Measurements from ENCODE around the gene DOCK9.
A peak's percentile ranks its signal among the peaks of the same experiment; 100 is the strongest.
"Not testable (repeated sequence)": the region's sequence is repeated elsewhere in the genome, so short reads cannot be mapped to it uniquely, and the experiment has no call there.

Gene DOCK9

DNA sequence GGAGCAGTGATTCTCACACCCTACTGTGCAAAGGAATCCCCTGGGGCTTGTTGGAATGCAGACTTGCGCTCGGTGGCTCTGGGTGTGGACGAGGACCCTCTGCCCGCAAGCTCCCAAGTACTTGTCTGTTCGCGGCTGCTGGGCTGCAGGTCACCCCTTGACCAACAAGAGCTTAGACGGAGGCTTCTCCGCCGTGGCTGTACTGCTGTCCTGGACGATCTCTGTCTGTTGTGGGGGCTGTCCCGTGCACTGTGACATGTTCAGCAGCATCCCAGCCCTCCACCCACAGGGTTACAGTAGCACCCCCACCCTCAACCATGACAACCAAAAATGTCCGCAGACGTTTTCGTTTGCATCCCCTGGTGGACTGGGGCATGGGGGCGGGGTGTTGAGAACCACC, 202.5 kb downstream of the DOCK9 start:
- no peak for DNase-seq (ENCODE audit: low read depth in 2 of 2)

DNA sequence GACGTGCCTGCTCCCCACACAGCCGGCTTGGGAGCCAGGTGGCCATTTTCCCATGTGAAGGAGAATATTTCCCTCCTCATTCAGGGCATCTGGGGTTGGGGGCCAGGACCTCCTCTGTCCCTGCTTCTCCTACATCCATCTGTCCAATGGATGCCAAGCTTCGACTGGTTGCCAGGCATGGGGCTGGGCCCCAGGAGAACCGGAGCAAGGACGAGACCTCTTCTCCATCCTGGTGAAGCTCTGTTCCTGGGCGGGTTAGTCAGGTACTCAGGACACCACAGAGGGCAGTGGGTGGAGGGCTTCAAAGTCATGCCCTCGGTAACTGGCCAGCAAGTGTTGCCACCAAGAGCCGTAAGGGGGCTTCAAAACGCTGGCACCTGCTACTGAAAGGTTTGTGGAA, 203.1 kb downstream of the DOCK9 start:
- no peak for DNase-seq (ENCODE audit: low read depth in 2 of 2)

DNA sequence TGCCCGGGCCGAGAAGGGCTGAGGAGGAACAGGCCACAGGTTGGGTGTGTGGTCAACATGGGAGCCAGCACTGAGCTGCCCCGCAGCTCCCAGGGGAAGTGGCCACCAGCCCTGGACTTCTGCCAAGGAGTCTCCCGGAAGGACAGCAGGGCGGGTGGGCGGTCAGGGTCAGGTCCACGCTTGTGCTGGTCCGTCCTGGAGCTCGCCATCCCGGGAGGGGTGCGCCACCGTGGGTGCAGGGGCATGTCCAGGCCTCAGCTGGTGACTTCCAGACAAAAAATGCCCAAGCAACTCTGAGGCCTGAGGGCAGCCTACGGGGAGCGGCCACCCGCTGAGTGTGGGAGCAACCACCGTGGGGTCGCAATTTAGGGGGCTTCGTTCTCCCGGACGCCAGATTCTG, 203.9 kb downstream of the DOCK9 start:
- no peak for DNase-seq (ENCODE audit: low read depth in 2 of 2)

DNA sequence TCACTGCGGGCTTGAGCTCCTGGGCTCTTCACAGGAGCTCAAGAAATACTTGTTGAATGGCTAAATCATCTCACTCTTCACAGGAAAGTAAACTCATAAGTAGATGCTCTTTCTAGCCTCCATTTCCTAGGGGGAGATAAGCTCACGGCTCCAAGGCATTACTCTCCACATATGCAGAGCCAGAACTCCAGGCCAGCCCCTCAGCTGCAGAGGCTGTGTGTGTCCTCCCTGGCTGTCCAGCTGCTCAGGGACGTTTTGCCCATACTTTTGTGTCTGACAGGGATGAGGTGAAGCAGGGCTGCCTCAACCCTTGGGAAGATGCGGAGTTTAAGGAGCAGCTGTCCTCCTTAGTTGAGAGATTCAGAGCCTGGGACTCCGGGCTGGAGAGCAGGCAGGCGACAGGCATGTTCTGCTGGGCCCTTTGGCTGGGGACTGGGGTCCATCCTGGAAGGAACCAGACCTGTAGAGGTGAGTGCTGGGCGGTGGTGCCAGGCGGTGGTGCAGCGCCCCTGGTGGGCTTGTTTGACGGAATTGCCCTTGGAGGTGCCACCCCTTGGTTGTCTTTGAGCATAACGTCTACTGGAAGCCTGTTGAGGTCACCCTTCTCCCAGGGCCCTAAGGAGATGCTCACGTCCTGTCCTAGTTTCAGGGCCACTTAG, 204.9 kb downstream of the DOCK9 start:
- DNase-seq (ENCODE audit: low read depth in 2 of 2) = no peak

DNA sequence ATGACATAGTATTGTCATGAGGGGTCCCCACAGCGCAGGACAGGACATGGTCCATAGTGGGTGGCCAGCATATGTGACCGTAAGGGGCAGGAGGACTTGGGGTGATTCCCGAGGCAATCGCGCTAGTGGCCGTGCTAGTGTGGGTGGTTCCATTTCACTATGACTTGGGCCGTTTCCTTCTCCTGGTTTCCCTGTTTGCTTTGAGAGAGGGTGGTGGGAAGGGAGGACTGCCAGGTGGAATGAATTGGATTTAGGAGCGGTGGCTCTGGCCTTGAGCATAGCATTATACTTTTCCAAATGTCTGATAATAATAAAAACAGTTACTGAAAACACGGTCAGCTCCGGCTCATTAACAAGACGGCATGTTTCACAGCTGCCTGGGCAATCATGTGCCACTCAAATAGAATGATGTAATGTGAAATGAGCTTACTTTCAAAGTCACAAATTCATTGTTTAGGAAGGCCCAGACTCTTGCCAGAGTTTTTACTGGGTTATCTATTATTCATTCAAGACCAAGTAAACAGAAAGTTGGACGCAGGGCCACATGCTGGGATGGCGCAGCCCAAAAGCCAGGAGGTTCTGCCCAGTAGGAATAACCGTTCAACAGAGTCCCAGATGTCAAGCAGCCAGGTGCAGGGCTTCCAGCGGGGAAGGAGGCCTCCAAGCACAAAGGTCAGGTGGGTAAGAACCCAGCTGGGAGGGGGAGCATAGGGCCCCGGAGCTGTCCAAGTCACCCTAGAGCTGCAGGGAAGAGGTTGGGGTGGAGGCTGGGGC, 205.8 kb downstream of the DOCK9 start:
- no peak for DNase-seq (ENCODE audit: low read depth in 2 of 2)

DNA sequence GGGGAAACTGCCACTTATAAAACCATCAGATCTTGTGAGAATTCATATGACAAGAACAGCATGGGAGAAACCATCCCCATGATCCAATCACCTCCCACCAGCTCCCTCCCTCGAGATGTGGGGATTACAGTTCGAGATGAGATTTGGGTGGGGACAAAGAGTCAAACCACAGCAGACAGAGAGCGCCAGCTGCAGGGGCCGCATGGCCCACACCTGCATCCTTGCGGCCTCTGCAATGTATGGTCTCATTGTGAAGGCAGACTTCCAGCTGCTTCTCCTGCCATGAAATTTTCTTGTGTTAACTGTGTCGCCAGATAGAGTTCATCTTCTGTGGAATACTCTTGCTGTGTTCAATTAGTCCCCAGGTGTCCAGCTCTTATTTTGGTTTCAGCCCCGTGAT, 208.1 kb downstream of the DOCK9 start:
- no peak for DNase-seq (ENCODE audit: low read depth in 2 of 2)

DNA sequence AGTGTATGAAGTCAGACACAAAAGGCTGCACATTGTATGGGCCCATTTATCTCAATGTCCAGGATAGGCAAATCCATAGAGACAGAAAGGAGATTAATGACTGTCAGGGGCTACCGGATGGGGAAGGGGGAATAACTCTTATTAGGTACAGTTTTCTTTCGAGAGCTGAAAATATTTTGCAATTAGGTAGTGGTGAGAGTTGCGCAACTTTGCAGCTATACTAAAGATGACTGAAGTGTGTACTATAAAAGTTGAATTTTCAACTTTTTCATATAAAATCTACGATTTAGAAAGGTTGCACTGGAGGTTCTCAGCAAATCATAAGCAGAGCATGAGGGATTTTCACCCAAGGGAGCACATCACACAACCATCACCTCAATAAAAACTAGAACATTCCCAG, 209.3 kb downstream of the DOCK9 start:
- DNase-seq (ENCODE audit: low read depth in 2 of 2) = no peak

DNA sequence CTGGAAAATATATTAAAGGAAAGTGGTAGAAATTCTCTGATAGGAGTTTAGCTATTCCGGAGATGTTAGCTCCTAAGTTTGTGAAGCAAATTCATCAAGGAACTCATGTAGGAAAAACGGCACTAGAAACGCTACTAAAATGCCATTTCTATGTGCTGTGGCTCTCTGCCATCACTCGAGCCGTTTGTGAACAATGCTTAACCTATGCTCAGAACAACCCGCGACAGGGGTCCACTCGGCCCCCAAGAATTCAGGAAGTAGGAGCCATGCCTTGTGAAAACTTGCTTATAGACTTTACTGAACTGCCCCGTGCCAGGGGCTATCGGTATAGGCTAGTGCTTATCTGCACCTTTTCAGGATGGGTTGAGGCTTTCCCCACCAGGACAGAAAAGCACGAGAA, 211.2 kb downstream of the DOCK9 start:
- no peak for DNase-seq (ENCODE audit: low read depth in 2 of 2)

DNA sequence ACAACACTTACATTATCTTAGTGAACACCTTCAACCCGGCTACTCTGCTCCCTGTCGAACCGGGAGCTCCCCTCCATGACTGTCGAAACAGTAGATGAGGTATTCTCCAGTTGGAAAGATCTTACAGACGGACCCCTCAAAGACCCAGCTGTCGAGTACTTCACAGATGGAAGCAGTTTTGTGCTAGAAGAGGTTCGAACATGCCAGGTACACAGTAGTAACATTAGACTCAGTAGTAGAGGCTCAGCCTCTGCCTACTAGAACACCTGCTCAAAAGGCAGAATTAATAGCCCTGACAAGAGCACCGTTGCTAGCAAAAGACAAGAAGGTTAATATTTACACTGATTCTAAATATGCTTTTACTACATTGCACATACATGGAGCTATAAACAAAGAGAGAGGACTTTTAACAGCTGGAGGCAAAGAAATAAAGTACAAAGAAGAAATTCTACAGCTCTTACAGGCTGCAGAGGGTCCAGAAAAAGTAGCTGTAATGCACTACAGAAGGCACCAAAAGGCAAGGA, 211.8 kb downstream of the DOCK9 start:
- DNase-seq (ENCODE audit: low read depth in 2 of 2) = no peak

DNA sequence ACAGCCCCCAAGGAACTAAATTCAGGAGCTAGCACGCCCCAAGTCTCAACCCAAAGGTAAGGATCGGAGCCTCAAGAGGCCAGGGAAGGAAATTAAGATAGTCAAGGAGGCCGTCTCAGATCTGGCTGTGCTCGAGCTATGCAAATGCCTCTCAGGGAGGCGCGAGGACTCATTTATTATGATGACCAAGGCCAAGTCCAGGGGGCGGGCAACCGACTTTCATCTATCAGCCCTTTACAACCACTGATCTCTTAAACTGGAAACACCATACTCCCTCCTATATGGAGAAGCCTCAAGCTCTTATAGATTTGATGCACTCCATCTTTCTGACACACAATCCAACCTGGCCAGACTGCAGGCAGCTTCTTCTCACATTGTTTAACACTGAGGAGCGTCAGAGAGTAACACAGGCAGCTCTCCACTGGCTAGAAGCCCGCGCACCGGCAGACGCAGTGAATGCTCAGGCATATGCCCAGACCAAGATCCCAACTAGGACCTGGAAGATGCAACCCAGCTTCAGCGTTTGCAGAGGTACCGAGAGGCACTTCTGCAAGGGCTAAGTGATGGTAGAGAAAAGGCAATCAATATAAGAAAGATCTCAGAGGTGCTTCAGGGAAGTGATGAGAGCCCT, 215.8 kb downstream of the DOCK9 start:
- no peak for DNase-seq (ENCODE audit: low read depth in 2 of 2)

DNA sequence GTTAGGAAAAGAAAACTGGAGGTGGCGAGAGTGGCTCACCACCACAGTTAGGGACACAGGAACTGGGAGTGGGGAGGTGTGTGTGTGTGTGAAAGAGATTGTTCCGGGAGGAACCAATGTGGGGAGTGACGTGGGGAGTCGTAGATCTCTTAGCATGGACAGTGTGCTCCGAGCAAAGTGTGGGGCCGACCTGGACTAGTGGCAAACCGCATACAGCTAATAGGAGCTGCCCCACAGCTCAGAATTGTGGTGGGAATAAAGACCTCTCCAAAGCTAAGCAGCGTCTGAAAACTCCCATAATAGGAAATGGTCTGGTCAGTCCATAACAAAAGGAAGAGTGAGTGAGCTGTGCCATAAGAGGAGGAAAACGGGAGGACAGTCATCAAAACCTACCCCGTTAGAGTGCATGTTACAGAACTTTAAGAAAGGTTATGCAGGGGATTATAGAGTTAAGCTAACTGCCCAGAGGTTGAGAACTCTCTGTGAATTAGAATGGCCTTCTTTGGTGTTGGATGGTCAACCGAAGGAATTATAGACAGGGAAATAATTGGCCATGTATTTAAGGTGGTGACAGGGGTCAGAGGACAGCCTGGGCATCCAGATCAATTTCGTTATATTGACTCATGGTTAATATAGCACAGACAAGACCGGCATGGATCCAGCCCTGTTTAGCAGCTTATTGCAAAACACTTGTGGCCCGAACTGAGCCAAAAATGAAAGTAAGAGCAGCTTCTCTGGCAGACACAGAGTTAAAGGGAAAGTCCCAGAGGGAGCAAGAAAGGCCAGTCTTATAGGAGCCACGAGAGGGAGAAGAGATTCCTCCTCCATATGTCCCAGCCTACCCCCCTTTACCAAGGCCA, 216.5 kb downstream of the DOCK9 start:
- DNase-seq (ENCODE audit: low read depth in 2 of 2) = peak; percentile 54 to 58

DNA sequence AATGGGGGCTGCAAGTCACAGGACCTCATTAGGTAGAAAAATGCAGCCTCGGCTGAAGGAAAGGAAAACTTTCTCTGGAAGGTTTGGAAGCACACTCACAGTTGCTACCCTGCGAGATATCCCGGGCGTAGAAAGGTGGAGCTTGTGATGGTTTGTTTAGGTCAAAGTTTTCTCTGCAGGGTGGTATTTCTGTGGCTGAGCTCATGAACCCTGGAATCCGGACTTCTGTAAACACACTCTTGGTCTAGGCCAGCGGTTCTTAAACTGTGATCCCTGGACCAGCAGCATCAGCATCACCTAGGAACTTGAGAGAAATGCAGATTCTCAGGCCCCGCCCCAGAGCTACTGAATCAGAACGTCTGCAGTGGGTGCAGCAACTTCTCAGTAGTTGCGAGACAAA, 222.1 kb downstream of the DOCK9 start:
- no peak for DNase-seq (ENCODE audit: low read depth in 2 of 2)

DNA sequence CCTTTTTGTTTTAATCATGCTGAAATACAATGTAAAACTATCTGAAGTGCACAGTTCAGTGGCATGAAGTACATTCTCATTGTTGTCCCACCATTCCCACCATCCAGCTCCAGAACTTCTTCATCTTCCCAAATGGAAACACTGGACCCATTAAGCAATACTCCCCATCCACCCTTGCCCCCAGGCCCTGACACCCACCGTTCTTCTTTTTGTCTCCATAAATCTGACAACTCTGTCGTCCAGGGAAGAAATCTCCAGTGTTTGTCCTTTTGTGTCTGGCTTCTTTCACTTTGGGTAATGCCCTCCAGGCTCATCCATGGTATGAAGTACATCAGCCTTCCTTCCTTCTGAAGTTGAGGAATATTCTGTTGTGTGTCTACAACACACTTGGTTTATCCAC, 222.7 kb downstream of the DOCK9 start:
- no peak for DNase-seq (ENCODE audit: low read depth in 2 of 2)

DNA sequence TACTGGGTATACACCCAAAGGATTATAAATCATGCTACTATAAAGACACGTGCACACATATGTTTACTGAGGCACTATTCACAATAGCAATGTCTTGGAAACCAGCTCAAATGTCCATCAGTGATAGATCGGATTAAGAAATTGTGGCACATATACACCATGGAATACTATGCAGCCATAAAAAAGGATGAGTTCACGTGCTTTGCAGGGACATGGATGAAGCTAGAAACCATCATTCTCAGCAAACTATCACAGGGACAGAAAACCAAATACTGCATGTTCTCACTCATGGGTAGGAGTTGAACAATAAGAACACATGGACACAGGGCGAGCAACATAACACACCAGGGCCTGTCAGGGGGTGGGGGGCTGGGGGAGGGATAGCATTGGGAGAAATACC, 223.4 kb downstream of the DOCK9 start:
- DNase-seq (ENCODE audit: low read depth in 2 of 2) = not testable (repeated sequence)

DNA sequence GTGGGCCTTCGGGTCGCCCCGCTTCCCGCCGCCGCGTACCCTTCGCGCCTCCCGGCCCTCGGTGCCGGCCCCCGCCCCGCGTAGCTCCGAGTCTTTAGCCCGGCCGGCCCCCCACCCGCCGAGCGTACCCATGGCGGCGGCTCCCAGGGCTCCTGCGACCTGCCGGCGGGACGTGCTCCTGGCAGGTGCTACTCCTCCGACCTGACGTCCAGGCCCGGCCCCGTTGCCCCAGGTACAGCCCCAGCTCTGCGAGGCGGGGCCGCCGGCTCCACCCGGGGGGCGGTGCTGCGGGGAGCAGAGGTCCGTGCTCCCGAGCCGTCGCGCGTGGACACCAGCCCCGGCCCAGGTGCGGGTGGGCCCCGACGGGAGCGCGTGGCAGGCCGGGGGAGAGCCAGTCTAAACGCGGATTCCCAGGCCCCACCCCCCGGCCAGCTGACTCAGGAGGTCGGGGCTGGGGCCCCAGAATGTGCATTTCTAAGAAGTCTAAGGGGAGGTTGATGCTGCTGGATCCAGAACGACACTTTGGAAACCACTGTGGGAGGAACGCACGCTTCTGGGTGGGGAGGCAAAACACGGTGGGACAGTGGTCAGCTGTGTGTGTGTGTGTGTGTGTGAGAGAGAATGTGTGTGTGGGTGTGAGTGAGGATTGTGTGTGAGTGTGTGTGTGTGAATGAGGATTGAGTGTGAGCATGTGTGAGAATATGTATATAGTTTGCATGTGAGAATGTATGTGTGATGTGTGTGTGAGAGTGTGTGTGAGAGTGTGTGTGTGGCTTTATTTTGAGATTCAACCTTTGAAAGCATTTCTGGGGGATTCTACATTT, 225.2 kb downstream of the DOCK9 start, which contains the start of gene SLC15A1:
TSS of gene SLC15A1 (minus strand) at position 206 of the 824 bp plus-strand sequence. CDS start at position 132, 74 bp downstream.
- no peak for DNase-seq (ENCODE audit: low read depth in 2 of 2)

DNA sequence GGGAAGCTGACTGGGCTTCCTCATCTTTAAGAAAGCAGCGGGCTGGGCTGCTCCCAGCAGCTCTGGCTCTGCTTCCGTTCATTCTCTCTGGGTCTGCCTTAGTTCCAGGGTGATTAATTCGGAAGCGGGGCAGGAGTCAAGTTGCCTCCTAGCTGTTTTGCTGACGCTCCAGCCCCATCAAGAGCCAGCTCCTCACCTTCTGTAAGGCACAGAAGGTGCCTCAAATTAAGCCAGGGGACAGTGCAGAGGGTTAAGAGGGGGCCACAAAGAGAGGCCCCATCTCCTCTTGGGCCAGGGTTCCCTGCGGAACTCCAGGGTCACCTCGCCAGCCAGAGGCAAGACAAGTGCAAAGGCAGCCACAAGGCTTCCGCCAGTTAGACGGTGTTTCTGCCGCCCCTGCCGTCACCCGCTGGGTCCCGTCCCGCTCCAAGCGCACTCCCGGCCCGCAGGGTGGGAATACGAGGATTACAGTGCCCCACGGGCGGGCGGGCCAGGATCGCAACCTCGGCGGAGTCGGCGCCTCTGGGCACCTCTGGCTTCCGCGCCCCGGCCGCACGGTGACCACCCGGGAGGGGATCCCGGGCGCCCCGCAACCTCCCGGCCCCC, 225.9 kb downstream of the DOCK9 start:
- no peak for DNase-seq (ENCODE audit: low read depth in 2 of 2)

DNA sequence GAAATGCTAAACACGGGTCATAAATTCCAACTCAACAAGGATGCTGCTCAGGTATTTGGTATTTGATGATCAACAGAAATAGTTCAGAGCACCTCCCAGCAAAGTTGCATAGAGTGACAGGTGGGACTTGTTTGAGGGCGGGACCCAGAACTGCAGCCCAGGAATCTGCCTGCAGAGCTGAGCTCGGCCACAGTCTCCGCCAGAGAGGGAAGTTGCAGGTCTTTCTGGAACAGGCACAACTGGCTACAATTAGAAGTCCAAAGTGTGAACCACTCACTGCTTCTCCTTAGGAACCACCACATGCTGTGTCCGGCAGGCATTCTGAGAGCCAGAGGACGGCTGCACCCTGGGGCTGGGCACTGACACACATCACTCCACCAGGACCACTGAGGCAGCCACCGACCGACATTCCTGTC, 226.5 kb downstream of the DOCK9 start:
- no peak for DNase-seq (ENCODE audit: low read depth in 2 of 2)

DNA sequence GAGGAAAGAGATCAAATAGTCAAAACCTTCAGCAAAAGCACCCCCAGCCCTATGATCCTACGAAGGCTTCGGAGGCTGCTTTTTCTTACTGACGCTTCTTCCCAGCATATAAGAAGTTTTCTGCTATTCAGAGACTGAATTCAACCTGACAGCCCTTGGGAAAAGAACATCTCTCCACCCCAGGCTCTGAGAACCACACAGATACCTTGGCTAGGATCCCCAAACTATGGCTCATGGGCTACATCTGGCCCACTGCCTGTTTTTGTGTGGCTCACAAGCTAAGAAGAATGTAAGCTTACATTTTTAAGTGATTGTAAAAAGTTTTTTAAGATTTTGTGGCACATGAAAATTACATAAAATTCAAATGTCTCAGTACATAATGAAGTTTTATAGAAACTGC, 228.4 kb downstream of the DOCK9 start:
- DNase-seq (ENCODE audit: low read depth in 2 of 2) = peak in 1 of 2 experiments; percentile 33

DNA sequence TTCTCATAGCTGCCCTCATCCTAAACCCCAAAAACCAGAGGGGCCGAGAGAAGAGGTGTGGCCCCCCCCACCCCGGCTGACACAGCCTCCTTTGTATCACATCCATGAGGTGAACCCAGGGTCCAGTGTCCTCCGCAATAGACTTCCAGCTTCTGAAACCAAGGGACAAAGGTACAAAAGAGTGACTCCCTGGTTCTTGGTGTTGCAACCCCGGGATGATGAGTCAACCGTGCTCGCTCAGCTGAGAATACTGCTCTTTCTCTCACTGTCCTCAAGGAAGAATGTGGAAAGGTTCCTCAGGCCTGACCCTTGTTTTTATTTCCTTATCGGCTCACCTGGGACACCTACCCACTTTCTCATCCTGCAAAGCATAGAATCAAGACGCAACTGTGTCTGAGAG, 230.9 kb downstream of the DOCK9 start:
- no peak for DNase-seq (ENCODE audit: low read depth in 2 of 2)
